ENCODE data around the gene EFR3B.

DNA sequence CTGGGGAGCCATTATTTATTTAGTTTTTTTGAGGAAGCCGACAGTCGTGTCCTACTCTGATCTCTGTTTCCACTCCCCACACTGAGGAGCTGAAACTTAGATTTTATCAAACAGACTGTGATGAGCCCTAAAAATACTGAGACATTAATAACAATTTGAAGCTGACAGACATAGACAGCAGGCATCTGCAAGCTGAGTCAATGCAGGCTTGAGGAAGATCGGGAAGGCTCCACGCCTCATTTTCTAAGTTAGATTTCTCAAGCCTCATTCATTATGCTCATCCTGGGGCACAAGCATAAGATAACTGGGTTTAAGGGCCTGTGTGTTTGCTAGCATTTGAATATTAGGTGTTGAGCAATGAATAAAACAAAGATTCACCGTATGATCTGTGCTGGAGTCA, 26.3 kb downstream of the EFR3B start:
- TF ChIP-seq, protein P1, sequence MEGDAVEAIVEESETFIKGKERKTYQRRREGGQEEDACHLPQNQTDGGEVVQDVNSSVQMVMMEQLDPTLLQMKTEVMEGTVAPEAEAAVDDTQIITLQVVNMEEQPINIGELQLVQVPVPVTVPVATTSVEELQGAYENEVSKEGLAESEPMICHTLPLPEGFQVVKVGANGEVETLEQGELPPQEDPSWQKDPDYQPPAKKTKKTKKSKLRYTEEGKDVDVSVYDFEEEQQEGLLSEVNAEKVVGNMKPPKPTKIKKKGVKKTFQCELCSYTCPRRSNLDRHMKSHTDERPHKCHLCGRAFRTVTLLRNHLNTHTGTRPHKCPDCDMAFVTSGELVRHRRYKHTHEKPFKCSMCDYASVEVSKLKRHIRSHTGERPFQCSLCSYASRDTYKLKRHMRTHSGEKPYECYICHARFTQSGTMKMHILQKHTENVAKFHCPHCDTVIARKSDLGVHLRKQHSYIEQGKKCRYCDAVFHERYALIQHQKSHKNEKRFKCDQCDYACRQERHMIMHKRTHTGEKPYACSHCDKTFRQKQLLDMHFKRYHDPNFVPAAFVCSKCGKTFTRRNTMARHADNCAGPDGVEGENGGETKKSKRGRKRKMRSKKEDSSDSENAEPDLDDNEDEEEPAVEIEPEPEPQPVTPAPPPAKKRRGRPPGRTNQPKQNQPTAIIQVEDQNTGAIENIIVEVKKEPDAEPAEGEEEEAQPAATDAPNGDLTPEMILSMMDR (IDR thresholded peaks at IDR 0.05), result no peak
- TF ChIP-seq POLR2A (IDR thresholded peaks at IDR 0.05), result no peak
